Breast epithelium (tissue), 3 donors: ENCODE data around the gene DDRGK1.

Source experiments
- CTCF ChIP-seq, 3 donors: fragments of 450-650 bp; IDR thresholded peaks; one replicate each; pipeline ENCODE4 v1.5.1; 2016 to 2017; ENCODE audit warnings: antibody characterized with exemption in 3 of 3, mild to moderate bottlenecking in 3 of 3, moderate library complexity in 3 of 3
- POLR2A ChIP-seq: fragments of 450-650 bp; IDR thresholded peaks from one replicate; pipeline ENCODE4 v1.6.1; 2016; ENCODE audit warnings: antibody characterized with exemption, mild to moderate bottlenecking, moderate library complexity
- POLR2AphosphoS5 ChIP-seq, 3 donors: sonication (generic); formaldehyde crosslinking; IDR thresholded peaks; one replicate each; pipeline ENCODE4 v1.6.1; 2017; ENCODE audit warnings: antibody characterized with exemption in 3 of 3

DNA sequence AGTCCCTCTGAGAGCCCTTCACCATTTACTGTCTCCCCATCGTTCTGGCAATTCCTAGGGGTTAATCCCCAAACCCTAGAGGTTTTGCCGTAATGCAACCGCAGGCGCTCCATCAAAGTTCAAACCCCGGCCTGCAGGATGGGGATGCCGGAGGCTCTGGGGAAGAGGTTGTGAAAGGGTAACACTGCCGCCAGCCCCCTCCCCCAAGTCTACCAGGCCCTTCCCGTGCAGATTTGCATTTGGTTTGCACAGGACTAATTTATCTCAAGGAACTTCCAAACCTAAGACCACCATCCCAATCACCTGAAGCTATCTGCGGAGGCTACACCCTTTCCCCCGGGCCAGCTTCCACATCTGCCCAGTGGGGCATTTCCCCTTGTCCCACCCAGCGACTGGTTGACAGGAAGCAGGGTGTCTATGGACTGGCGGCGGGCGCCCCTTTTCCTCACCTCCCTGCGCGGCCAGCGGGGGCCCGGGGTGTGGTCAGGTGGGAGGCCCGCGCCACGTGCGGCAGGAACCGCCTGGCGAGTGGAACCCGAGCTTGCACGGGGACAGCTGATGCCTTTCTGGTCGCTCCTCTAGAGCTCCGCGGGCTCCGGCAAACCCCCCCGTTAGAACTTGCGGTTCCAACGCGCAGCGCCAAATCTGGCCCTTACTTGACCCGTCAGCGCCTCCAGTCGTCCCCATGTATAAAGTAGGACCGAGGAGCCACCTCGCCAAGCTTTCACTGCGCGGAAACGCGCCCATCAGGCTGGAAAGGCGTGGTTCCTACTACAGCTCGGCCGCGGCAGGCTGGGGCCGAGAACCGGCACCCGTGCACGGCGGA, 43.9 kb upstream of the DDRGK1 start:
- no peak for TF ChIP-seq CTCF (IDR thresholded peaks at IDR 0.05)
- TF ChIP-seq POLR2AphosphoS5 (IDR thresholded peaks at IDR 0.05): no peak
- no peak for TF ChIP-seq POLR2A
